Cardiac muscle cell (in vitro differentiated cells and primary cell): ENCODE results near the gene MACROD2. TPM values are rescaled to one million over a fixed set of nuclear protein-coding genes. Genes with fewer than 3 reads are reported as not detected.

ENCODE experiments used
- DNase-seq, 2 donors: peaks; one replicate each; pipeline versions ENCODE4 v3.0.0 to v3.0.0-alpha.2; 2010 to 2017; ENCODE audit warnings: low read depth in 1 of 2, low spot score in 1 of 2
- H3K27ac ChIP-seq: fragments of 200-600 bp; sonication (generic); 2 replicates; pipeline ENCODE4 v1.5.1; 2016
- H3K27me3 ChIP-seq: fragments of 200-600 bp; sonication (generic); 2 replicates; pipeline ENCODE4 v1.6.0; 2016; ENCODE audit warnings: control low read depth
- H3K36me3 ChIP-seq: fragments of 200-600 bp; sonication (generic); 2 replicates; pipeline ENCODE4 v1.5.1; 2016; ENCODE audit warnings: control low read depth
- H3K4me1 ChIP-seq: fragments of 200-600 bp; sonication (generic); 2 replicates; pipeline ENCODE4 v1.8.1; 2017; ENCODE audit warnings: low read depth, mild to moderate bottlenecking, mixed run types
- H3K4me3 ChIP-seq: fragments of 200-600 bp; sonication (generic); 2 replicates; pipeline ENCODE4 v1.5.1; 2016; ENCODE audit warnings: mild to moderate bottlenecking
- H3K9me3 ChIP-seq: fragments of 200-600 bp; sonication (generic); 2 replicates; pipeline ENCODE4 v1.5.1; 2017; ENCODE audit warnings: low read depth, mild to moderate bottlenecking, control low read depth
- CTCF ChIP-seq: IDR thresholded peaks from 2 replicates; pipeline ENCODE4 v1.5.1; 2012; ENCODE audit warnings: low read depth, mild to moderate bottlenecking, low read length
- polyA plus RNA-seq: library from polyadenylated mRNA; unstranded; fragments of >200 nt; fragmentation: Nextera tagmentation; extraction: Ambion mirVana; gene quantifications from 2 replicates; pipeline ENCODE4 v1.2.1, GENCODE V29; 2016
- total RNA-seq: library from RNA; depleted of rRNA; stranded (reverse); fragments of >200 nt; gene quantifications from 2 replicates; pipeline ENCODE4 v1.2.3, GENCODE V29; 2016

MACROD2 gene
- total and polyA plus RNA-seq, 2 experiments from 2014 or later: 9.3 to 14.4 TPM

GRCh38 chr20:15447549-15447948, 1452.2 kb downstream of the MACROD2 start:
- Histone ChIP-seq H3K9me3 (no peaks in the 10 kb centered on the region), H3K27me3 (no peaks in the 10 kb centered on the region), H3K36me3 (no peaks in the 10 kb centered on the region), H3K27ac (no peak overlapping the region), H3K4me3 (no peak overlapping the region), H3K4me1 (no peaks in the 10 kb centered on the region)
- no peak for TF ChIP-seq CTCF
- DNase-seq: no peak

GRCh38 chr20:15449061-15449460, 1453.7 kb downstream of the MACROD2 start:
- Histone ChIP-seq H3K4me1 (no peaks in the 10 kb centered on the region), H3K9me3 (no peaks in the 10 kb centered on the region), H3K27me3 (no peaks in the 10 kb centered on the region), H3K4me3 (no peak overlapping the region), H3K27ac (no peak overlapping the region), H3K36me3 (no peaks in the 10 kb centered on the region)
- no peak for TF ChIP-seq CTCF
- DNase-seq: no peak

GRCh38 chr20:15451241-15451640, 1455.9 kb downstream of the MACROD2 start:
- Histone ChIP-seq H3K27ac (no peak overlapping the region), H3K4me1 (no peaks in the 10 kb centered on the region), H3K4me3 (no peak overlapping the region), H3K27me3 (no peaks in the 10 kb centered on the region), H3K36me3 (no peaks in the 10 kb centered on the region), H3K9me3 (no peaks in the 10 kb centered on the region)
- no peak for DNase-seq
- no peak for TF ChIP-seq CTCF

GRCh38 chr20:15455279-15455678, 1460.0 kb downstream of the MACROD2 start:
- Histone ChIP-seq H3K4me1 (no peaks in the 10 kb centered on the region), H3K9me3 (no peaks in the 10 kb centered on the region), H3K27ac (no peak overlapping the region), H3K27me3 (no peaks in the 10 kb centered on the region), H3K4me3 (no peak overlapping the region), H3K36me3 (no peaks in the 10 kb centered on the region)
- DNase-seq: no peak
- no peak for TF ChIP-seq CTCF

- Histone ChIP-seq H3K27ac (no peak overlapping the region), H3K9me3 (no peaks in the 10 kb centered on the region), H3K4me1 (no peaks in the 10 kb centered on the region), H3K4me3 (no peak overlapping the region), H3K27me3 (no peaks in the 10 kb centered on the region), H3K36me3 (no peaks in the 10 kb centered on the region)
- no peak for TF ChIP-seq CTCF
- DNase-seq: no peak
These were observed 1466.6 kb downstream of the MACROD2 start for GRCh38 chr20:15461938-15462337.

GRCh38 chr20:15475483-15475882, 1480.2 kb downstream of the MACROD2 start:
- no peaks in the 10 kb centered on the region for H3K27me3 ChIP-seq
- no peak overlapping the region for H3K27ac ChIP-seq
- peak in 1 of 2 donors; percentile 55 for DNase-seq

More at GRCh38 chr20:15475483-15475882, 1480.2 kb downstream of the MACROD2 start:
- Histone ChIP-seq H3K36me3 (no peaks in the 10 kb centered on the region), H3K4me3 (no peak overlapping the region), H3K9me3 (no peaks in the 10 kb centered on the region), H3K4me1 (no peaks in the 10 kb centered on the region)
- TF ChIP-seq CTCF: no peak
